ENCODE measurements around the gene FARS2. TPM values are rescaled to one million over a fixed set of nuclear protein-coding genes. Genes with fewer than 3 reads are reported as not detected.

The FARS2 gene
- polyA plus RNA-seq, 1 donor from 2014 or later = 11.9 TPM

GRCh38 chr6:5433324-5433723 is 172.0 kb downstream of the FARS2 start:
- no peaks in the 10 kb centered on the region for H3K36me3 ChIP-seq (ENCODE audit: insufficient read depth, low read length)
- no peaks in the 10 kb centered on the region for H3F3A ChIP-seq (ENCODE audit: insufficient read depth, low read length, poor library complexity, severe bottlenecking)
- no peak overlapping the region for H3K4me2 ChIP-seq (ENCODE audit: low read length)
- H3K4me3 ChIP-seq (ENCODE audit: low read length) = no peak overlapping the region
- H3K9me3 ChIP-seq (ENCODE audit: low read length) = no peaks in the 10 kb centered on the region
- no peaks in the 10 kb centered on the region for H3K27me3 ChIP-seq (ENCODE audit: insufficient read depth, low read depth, low read length)
- H4K20me1 ChIP-seq (ENCODE audit: insufficient read depth) = no peaks in the 10 kb centered on the region
- no peaks in the 10 kb centered on the region for H3K9me2 ChIP-seq (ENCODE audit: insufficient read depth, low read length)
- H3K27ac ChIP-seq (ENCODE audit: low read length) = no peak overlapping the region
- H3K9ac ChIP-seq (ENCODE audit: low read length) = no peak overlapping the region
- TF ChIP-seq POLR2AphosphoS5 (IDR thresholded peaks at IDR 0.05) (no peak), EZH2 (IDR thresholded peaks at IDR 0.05; ENCODE audit: borderline replicate concordance, insufficient read depth, low read length, poor library complexity, severe bottlenecking) (no peak), TAF1 (IDR thresholded peaks at IDR 0.05; ENCODE audit: low read depth) (no peak), MXI1 (conservative IDR thresholded peaks at IDR 0.05; ENCODE audit: poor library complexity, severe bottlenecking) (no peak), EP300 (conservative IDR thresholded peaks at IDR 0.05; ENCODE audit: poor library complexity, severe bottlenecking) (no peak), SMC3 (conservative IDR thresholded peaks at IDR 0.05; ENCODE audit: poor library complexity) (no peak), RAD21 (conservative IDR thresholded peaks at IDR 0.05) (no peak)
- TF ChIP-seq, protein P1, sequence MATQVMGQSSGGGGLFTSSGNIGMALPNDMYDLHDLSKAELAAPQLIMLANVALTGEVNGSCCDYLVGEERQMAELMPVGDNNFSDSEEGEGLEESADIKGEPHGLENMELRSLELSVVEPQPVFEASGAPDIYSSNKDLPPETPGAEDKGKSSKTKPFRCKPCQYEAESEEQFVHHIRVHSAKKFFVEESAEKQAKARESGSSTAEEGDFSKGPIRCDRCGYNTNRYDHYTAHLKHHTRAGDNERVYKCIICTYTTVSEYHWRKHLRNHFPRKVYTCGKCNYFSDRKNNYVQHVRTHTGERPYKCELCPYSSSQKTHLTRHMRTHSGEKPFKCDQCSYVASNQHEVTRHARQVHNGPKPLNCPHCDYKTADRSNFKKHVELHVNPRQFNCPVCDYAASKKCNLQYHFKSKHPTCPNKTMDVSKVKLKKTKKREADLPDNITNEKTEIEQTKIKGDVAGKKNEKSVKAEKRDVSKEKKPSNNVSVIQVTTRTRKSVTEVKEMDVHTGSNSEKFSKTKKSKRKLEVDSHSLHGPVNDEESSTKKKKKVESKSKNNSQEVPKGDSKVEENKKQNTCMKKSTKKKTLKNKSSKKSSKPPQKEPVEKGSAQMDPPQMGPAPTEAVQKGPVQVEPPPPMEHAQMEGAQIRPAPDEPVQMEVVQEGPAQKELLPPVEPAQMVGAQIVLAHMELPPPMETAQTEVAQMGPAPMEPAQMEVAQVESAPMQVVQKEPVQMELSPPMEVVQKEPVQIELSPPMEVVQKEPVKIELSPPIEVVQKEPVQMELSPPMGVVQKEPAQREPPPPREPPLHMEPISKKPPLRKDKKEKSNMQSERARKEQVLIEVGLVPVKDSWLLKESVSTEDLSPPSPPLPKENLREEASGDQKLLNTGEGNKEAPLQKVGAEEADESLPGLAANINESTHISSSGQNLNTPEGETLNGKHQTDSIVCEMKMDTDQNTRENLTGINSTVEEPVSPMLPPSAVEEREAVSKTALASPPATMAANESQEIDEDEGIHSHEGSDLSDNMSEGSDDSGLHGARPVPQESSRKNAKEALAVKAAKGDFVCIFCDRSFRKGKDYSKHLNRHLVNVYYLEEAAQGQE (IDR thresholded peaks at IDR 0.05; ENCODE audit: borderline replicate concordance) = no peak
- TF ChIP-seq, protein P2, sequence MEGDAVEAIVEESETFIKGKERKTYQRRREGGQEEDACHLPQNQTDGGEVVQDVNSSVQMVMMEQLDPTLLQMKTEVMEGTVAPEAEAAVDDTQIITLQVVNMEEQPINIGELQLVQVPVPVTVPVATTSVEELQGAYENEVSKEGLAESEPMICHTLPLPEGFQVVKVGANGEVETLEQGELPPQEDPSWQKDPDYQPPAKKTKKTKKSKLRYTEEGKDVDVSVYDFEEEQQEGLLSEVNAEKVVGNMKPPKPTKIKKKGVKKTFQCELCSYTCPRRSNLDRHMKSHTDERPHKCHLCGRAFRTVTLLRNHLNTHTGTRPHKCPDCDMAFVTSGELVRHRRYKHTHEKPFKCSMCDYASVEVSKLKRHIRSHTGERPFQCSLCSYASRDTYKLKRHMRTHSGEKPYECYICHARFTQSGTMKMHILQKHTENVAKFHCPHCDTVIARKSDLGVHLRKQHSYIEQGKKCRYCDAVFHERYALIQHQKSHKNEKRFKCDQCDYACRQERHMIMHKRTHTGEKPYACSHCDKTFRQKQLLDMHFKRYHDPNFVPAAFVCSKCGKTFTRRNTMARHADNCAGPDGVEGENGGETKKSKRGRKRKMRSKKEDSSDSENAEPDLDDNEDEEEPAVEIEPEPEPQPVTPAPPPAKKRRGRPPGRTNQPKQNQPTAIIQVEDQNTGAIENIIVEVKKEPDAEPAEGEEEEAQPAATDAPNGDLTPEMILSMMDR (IDR thresholded peaks at IDR 0.05; ENCODE audit: poor library complexity, severe bottlenecking) = no peak
- no peak overlapping the region for H2AFZ ChIP-seq (ENCODE audit: low read depth, low read length)
- no peaks in the 10 kb centered on the region for H3K79me2 ChIP-seq (replicated peaks; ENCODE audit: insufficient read depth, low read length)

GRCh38 chr6:5435449-5435848 is 174.1 kb downstream of the FARS2 start:
- Histone ChIP-seq H3K9me3 (ENCODE audit: low read length) (no peaks in the 10 kb centered on the region), H4K20me1 (ENCODE audit: insufficient read depth) (no peaks in the 10 kb centered on the region), H3K4me3 (ENCODE audit: low read length) (no peak overlapping the region), H3F3A (ENCODE audit: insufficient read depth, low read length, poor library complexity, severe bottlenecking) (no peaks in the 10 kb centered on the region), H2AFZ (ENCODE audit: low read depth, low read length) (no peak overlapping the region), H3K27me3 (ENCODE audit: insufficient read depth, low read depth, low read length) (no peaks in the 10 kb centered on the region), H3K4me2 (ENCODE audit: low read length) (no peak overlapping the region), H3K79me2 (replicated peaks; ENCODE audit: insufficient read depth, low read length) (no peaks in the 10 kb centered on the region), H3K27ac (ENCODE audit: low read length) (no peak overlapping the region), H3K9me2 (ENCODE audit: insufficient read depth, low read length) (no peaks in the 10 kb centered on the region), H3K9ac (ENCODE audit: low read length) (no peak overlapping the region), H3K36me3 (ENCODE audit: insufficient read depth, low read length) (no peaks in the 10 kb centered on the region)
- no peak for TF ChIP-seq EZH2 (IDR thresholded peaks at IDR 0.05; ENCODE audit: borderline replicate concordance, insufficient read depth, low read length, poor library complexity, severe bottlenecking)
- TF ChIP-seq, protein P1 (IDR thresholded peaks at IDR 0.05; ENCODE audit: borderline replicate concordance) = no peak
- TF ChIP-seq POLR2AphosphoS5 (IDR thresholded peaks at IDR 0.05) = no peak
- no peak for TF ChIP-seq RAD21 (conservative IDR thresholded peaks at IDR 0.05)
- no peak for TF ChIP-seq EP300 (conservative IDR thresholded peaks at IDR 0.05; ENCODE audit: poor library complexity, severe bottlenecking)
- TF ChIP-seq, protein P2 (IDR thresholded peaks at IDR 0.05; ENCODE audit: poor library complexity, severe bottlenecking) = no peak
- no peak for TF ChIP-seq TAF1 (IDR thresholded peaks at IDR 0.05; ENCODE audit: low read depth)
- TF ChIP-seq MXI1 (conservative IDR thresholded peaks at IDR 0.05; ENCODE audit: poor library complexity, severe bottlenecking) = no peak
- TF ChIP-seq SMC3 (conservative IDR thresholded peaks at IDR 0.05; ENCODE audit: poor library complexity) = no peak
